Neural progenitor cell (in vitro differentiated cells): ENCODE measurements around the gene DCP1A. TPM values are rescaled to one million over a fixed set of nuclear protein-coding genes. Genes with fewer than 3 reads are reported as not detected.

ENCODE experiments used
- DNase-seq: peaks from one replicate; pipeline ENCODE4 v3.0.0-alpha.2; 2016; ENCODE audit warnings: low spot score
- H2AFZ ChIP-seq: fragments of 200-600 bp; sonication (generic); replicated peaks from 2 replicates; pipeline ENCODE4 v1.6.1; 2016; ENCODE audit warnings: antibody characterized with exemption
- H3F3A ChIP-seq: fragments of 200-600 bp; sonication (generic); 2 replicates; pipeline ENCODE4 v1.6.1; 2016; ENCODE audit warnings: antibody characterized with exemption, low read depth
- H3K27ac ChIP-seq: fragments of 200-600 bp; sonication (generic); 2 replicates; pipeline ENCODE4 v1.5.1; 2016; ENCODE audit warnings: mild to moderate bottlenecking
- H3K27me3 ChIP-seq: fragments of 200-600 bp; sonication (generic); 2 replicates; pipeline ENCODE4 v1.6.1; 2016; ENCODE audit warnings: mild to moderate bottlenecking, moderate library complexity
- H3K36me3 ChIP-seq: fragments of 200-600 bp; sonication (generic); 2 replicates; pipeline ENCODE4 v1.5.1; 2016
- H3K4me1 ChIP-seq: fragments of 200-600 bp; sonication (generic); 2 replicates; pipeline ENCODE4 v1.6.1; 2016; ENCODE audit warnings: mixed run types
- H3K4me2 ChIP-seq: fragments of 200-600 bp; sonication (generic); 2 replicates; pipeline ENCODE4 v1.6.1; 2016
- H3K4me3 ChIP-seq: fragments of 200-600 bp; sonication (generic); 2 replicates; pipeline ENCODE4 v1.5.1; 2016
- H3K79me2 ChIP-seq: fragments of 200-600 bp; sonication (generic); 2 replicates; pipeline ENCODE4 v1.6.1; 2016; ENCODE audit warnings: low read depth
- H3K9ac ChIP-seq: fragments of 200-600 bp; sonication (generic); 2 replicates; pipeline ENCODE4 v1.6.1; 2016
- H3K9me3 ChIP-seq: fragments of 200-600 bp; sonication (generic); 2 replicates; pipeline ENCODE4 v1.5.1; 2016; ENCODE audit warnings: low read depth
- H4K20me1 ChIP-seq: fragments of 200-600 bp; sonication (generic); 2 replicates; pipeline ENCODE4 v1.6.1; 2016; ENCODE audit warnings: low read depth
- H3K27ac Mint-ChIP-seq: 3 replicates; pipeline ENCODE4 v1.8.0; 2021; ENCODE audit warnings: mixed read lengths
- H3K27me3 Mint-ChIP-seq: 2 replicates; pipeline ENCODE4 v1.8.0; 2022; ENCODE audit warnings: low read depth, mild to moderate bottlenecking, inconsistent platforms, moderate library complexity, mixed read lengths; ENCODE audit not compliant: insufficient read depth
- H3K36me3 Mint-ChIP-seq: 3 replicates; pipeline ENCODE4 v1.8.0; 2021; ENCODE audit warnings: mixed read lengths
- H3K4me1 Mint-ChIP-seq: 3 replicates; pipeline ENCODE4 v1.8.0; 2021; ENCODE audit warnings: mixed read lengths
- H3K4me3 Mint-ChIP-seq: 3 replicates; pipeline ENCODE4 v1.8.0; 2021; ENCODE audit warnings: mild to moderate bottlenecking, moderate library complexity, mixed read lengths
- H3K9me3 Mint-ChIP-seq: 3 replicates; pipeline ENCODE4 v1.8.0; 2020; ENCODE audit warnings: mixed read lengths
- CTCF ChIP-seq: fragments of 200-600 bp; sonication (generic); IDR thresholded peaks from 2 replicates; pipeline ENCODE4 v1.5.1; 2017; ENCODE audit warnings: antibody characterized with exemption, mild to moderate bottlenecking
- EZH2 ChIP-seq: fragments of 200-600 bp; sonication (generic); IDR thresholded peaks from 2 replicates; pipeline ENCODE4 v1.6.1; 2017; ENCODE audit warnings: antibody characterized with exemption, mild to moderate bottlenecking, moderate library complexity
- EZH2phosphoT487 ChIP-seq: fragments of 200-600 bp; sonication (generic); IDR thresholded peaks from 2 replicates; pipeline ENCODE4 v1.6.1; 2017; ENCODE audit warnings: antibody characterized with exemption
- total RNA-seq: library from RNA; depleted of rRNA; stranded (reverse); fragments of >200 nt; gene quantifications from 2 replicates; pipeline ENCODE4 v1.2.3, GENCODE V29; 2015; ENCODE audit warnings: low replicate concordance

The DCP1A gene
- total RNA-seq, 1 donor from 2014 or later = 24.1 TPM

GRCh38 chr3:53293867-53294266 is 53.5 kb downstream of the DCP1A start:
- no peak overlapping the region for H3K27ac Mint-ChIP-seq
- no peaks in the 10 kb centered on the region for H4K20me1 ChIP-seq
- peaks cover 16% of the 10 kb centered on the region for H3K36me3 Mint-ChIP-seq
- H3K36me3 ChIP-seq = peaks cover 4% of the 10 kb centered on the region
- H3K27me3 Mint-ChIP-seq = peaks cover 6% of the 10 kb centered on the region
- peaks cover 8% of the 10 kb centered on the region for H3F3A ChIP-seq
- TF ChIP-seq CTCF = no peak
- TF ChIP-seq EZH2 = no peak
- no peak for TF ChIP-seq EZH2phosphoT487
- H2AFZ ChIP-seq = no peak overlapping the region
- no peaks in the 10 kb centered on the region for H3K9me3 Mint-ChIP-seq
- H3K27ac ChIP-seq = no peak overlapping the region
- no peak overlapping the region for H3K4me2 ChIP-seq
- no peaks in the 10 kb centered on the region for H3K27me3 ChIP-seq
- no peak overlapping the region for H3K9ac ChIP-seq
- no peak for DNase-seq
- no peaks in the 10 kb centered on the region for H3K4me1 ChIP-seq
- no peaks in the 10 kb centered on the region for H3K79me2 ChIP-seq
- no peaks in the 10 kb centered on the region for H3K4me1 Mint-ChIP-seq
- no peaks in the 10 kb centered on the region for H3K9me3 ChIP-seq
- H3K4me3 ChIP-seq = no peak overlapping the region
- H3K4me3 Mint-ChIP-seq = no peak overlapping the region

- H3K27ac ChIP-seq = peak overlapping the region; percentile 11
- Mint-ChIP-seq H3K27me3 (peaks cover 7% of the 10 kb centered on the region), H3K27ac (no peak overlapping the region)
Measured at GRCh38 chr3:53288214-53288613, 59.1 kb downstream of the DCP1A start.

GRCh38 chr3:53287131-53287629 is 60.2 kb downstream of the DCP1A start:
- peak; percentile 31 for DNase-seq
- H3F3A ChIP-seq = peaks cover 37% of the 10 kb centered on the region
- Mint-ChIP-seq H3K4me1 (peaks cover 26% of the 10 kb centered on the region), H3K27me3 (peaks cover 6% of the 10 kb centered on the region), H3K4me3 (peak overlapping the region; percentile 70), H3K27ac (peak overlapping the region; percentile 65), H3K36me3 (peaks cover 22% of the 10 kb centered on the region), H3K9me3 (no peaks in the 10 kb centered on the region)
- H4K20me1 ChIP-seq = peaks cover 18% of the 10 kb centered on the region
- no peaks in the 10 kb centered on the region for H3K79me2 ChIP-seq
- H3K4me2 ChIP-seq = peak overlapping the region; percentile 53
- no peaks in the 10 kb centered on the region for H3K27me3 ChIP-seq
- H3K4me1 ChIP-seq = peaks cover 26% of the 10 kb centered on the region
- H2AFZ ChIP-seq = no peak overlapping the region
- H3K9me3 ChIP-seq = no peaks in the 10 kb centered on the region
- no peak overlapping the region for H3K4me3 ChIP-seq
- TF ChIP-seq EZH2 (no peak), CTCF (no peak), EZH2phosphoT487 (no peak)
- peak overlapping the region; percentile 73 for H3K27ac ChIP-seq
- H3K36me3 ChIP-seq = peaks cover 6% of the 10 kb centered on the region
- H3K9ac ChIP-seq = no peak overlapping the region

More at GRCh38 chr3:53288214-53288613, 59.1 kb downstream of the DCP1A start:
- Mint-ChIP-seq H3K4me3 (no peak overlapping the region), H3K4me1 (peaks cover 26% of the 10 kb centered on the region), H3K9me3 (no peaks in the 10 kb centered on the region), H3K36me3 (peaks cover 23% of the 10 kb centered on the region)
- Histone ChIP-seq H4K20me1 (peaks cover 18% of the 10 kb centered on the region), H3F3A (peaks cover 37% of the 10 kb centered on the region), H3K36me3 (peaks cover 6% of the 10 kb centered on the region), H3K9ac (no peak overlapping the region), H3K9me3 (no peaks in the 10 kb centered on the region), H3K4me1 (peaks cover 26% of the 10 kb centered on the region), H3K4me2 (no peak overlapping the region), H3K4me3 (no peak overlapping the region), H3K79me2 (no peaks in the 10 kb centered on the region), H3K27me3 (no peaks in the 10 kb centered on the region), H2AFZ (no peak overlapping the region)
- DNase-seq = no peak
- no peak for TF ChIP-seq EZH2phosphoT487
- no peak for TF ChIP-seq CTCF
- no peak for TF ChIP-seq EZH2
